Activated CD4-positive, alpha-beta T cell treated with anti-CD3 and anti-CD28 coated beads, Interleukin-2, amount 10 ng/mL, durations not matched to agents 7 days and 5 days (primary cell): Measurements from ENCODE around the gene CLDN14. TPM values are rescaled to one million over a fixed set of nuclear protein-coding genes. Genes with fewer than 3 reads are reported as not detected.
"Not testable (repeated sequence)": the region's sequence is repeated elsewhere in the genome, so short reads cannot be mapped to it uniquely, and the experiment has no call there.

Experiments used
- CTCF ChIA-PET: fragments of 350-600 bp; sonication (Branson Sonifier 250); formaldehyde crosslinking; loops from one replicate; lab custom pipeline; 2021; ENCODE audit warnings: antibody characterized with exemption; lab: Charles Lee
- POLR2A ChIA-PET: fragments of 350-600 bp; sonication (Branson Sonifier 250); formaldehyde crosslinking; loops from one replicate; lab custom pipeline; 2021; ENCODE audit warnings: antibody characterized with exemption; lab: Charles Lee
- DNase-seq: peaks from one replicate; pipeline ENCODE4 v3.0.0-alpha.2; 2020
- H3K27ac Mint-ChIP-seq: one replicate; pipeline ENCODE4 v1.8.0; 2021; ENCODE audit warnings: mild to moderate bottlenecking, moderate library complexity, mixed read lengths
- H3K27me3 Mint-ChIP-seq: one replicate; pipeline ENCODE4 v1.8.0; 2021; ENCODE audit warnings: mixed read lengths
- H3K36me3 Mint-ChIP-seq: one replicate; pipeline ENCODE4 v1.8.0; 2021; ENCODE audit warnings: low read depth, mixed read lengths
- H3K4me1 Mint-ChIP-seq: one replicate; pipeline ENCODE4 v1.8.0; 2021; ENCODE audit warnings: mixed read lengths
- H3K4me3 Mint-ChIP-seq: one replicate; pipeline ENCODE4 v1.8.0; 2021; ENCODE audit warnings: mild to moderate bottlenecking, moderate library complexity, mixed read lengths
- H3K9me3 Mint-ChIP-seq: one replicate; pipeline ENCODE4 v1.8.0; 2021; ENCODE audit warnings: mixed read lengths
- total RNA-seq, 2 experiments: library from RNA; stranded (reverse); gene quantifications; one replicate each; pipeline ENCODE4 v1.2.3, GENCODE V29; 2021

CLDN14 gene
- total RNA-seq, 2 experiments from 2014 or later: not detected

- CTCF ChIA-PET, H3K9me3 Mint-ChIP-seq, H3K36me3 Mint-ChIP-seq, DNase-seq, H3K27me3 Mint-ChIP-seq, POLR2A ChIA-PET, H3K4me3 Mint-ChIP-seq, H3K27ac Mint-ChIP-seq, H3K4me1 Mint-ChIP-seq: not testable (repeated sequence)
Observed at GRCh38 chr21:36476541-36476940, 3.4 kb downstream of the CLDN14 start.

- Mint-ChIP-seq H3K27ac (no peak overlapping the region), H3K4me3 (no peak overlapping the region), H3K36me3 (no peaks in the 10 kb centered on the region), H3K4me1 (no peaks in the 10 kb centered on the region), H3K27me3 (peaks cover 4% of the 10 kb centered on the region), H3K9me3 (no peaks in the 10 kb centered on the region)
- POLR2A ChIA-PET: no interaction called here
- DNase-seq: no peak
- CTCF ChIA-PET: no interaction called here
Observed at GRCh38 chr21:36474591-36474990, 5.3 kb downstream of the CLDN14 start.

- no peaks in the 10 kb centered on the region for H3K4me1 Mint-ChIP-seq
- no peaks in the 10 kb centered on the region for H3K36me3 Mint-ChIP-seq
- POLR2A ChIA-PET: no interaction called here
- DNase-seq: no peak
- peaks cover 4% of the 10 kb centered on the region for H3K27me3 Mint-ChIP-seq
- CTCF ChIA-PET: no interaction called here
- H3K27ac Mint-ChIP-seq: no peak overlapping the region
- H3K4me3 Mint-ChIP-seq: no peak overlapping the region
- no peaks in the 10 kb centered on the region for H3K9me3 Mint-ChIP-seq
Observed at GRCh38 chr21:36473203-36473602, 6.7 kb downstream of the CLDN14 start.

- no peaks in the 10 kb centered on the region for H3K4me1 Mint-ChIP-seq
- no peaks in the 10 kb centered on the region for H3K9me3 Mint-ChIP-seq
- ChIA-PET CTCF (interaction anchor here (0.9 kb wide), 1 partner anchor 17 kb away, joined by 3 read pairs; no protein-coding TSS in a partner anchor), POLR2A (no interaction called here)
- DNase-seq: no peak
- H3K36me3 Mint-ChIP-seq: no peaks in the 10 kb centered on the region
- peaks cover 4% of the 10 kb centered on the region for H3K27me3 Mint-ChIP-seq
- no peak overlapping the region for H3K4me3 Mint-ChIP-seq
- no peak overlapping the region for H3K27ac Mint-ChIP-seq
Observed at GRCh38 chr21:36472377-36472776, 7.5 kb downstream of the CLDN14 start.

- DNase-seq: no peak
- ChIA-PET CTCF (no interaction called here), POLR2A (no interaction called here)
- Mint-ChIP-seq H3K36me3 (no peaks in the 10 kb centered on the region), H3K27ac (no peak overlapping the region), H3K4me3 (no peak overlapping the region), H3K9me3 (no peaks in the 10 kb centered on the region), H3K4me1 (no peaks in the 10 kb centered on the region), H3K27me3 (peaks cover 4% of the 10 kb centered on the region)
Observed at GRCh38 chr21:36471254-36471723, 8.6 kb downstream of the CLDN14 start.

- ChIA-PET POLR2A (no interaction called here), CTCF (interaction anchor here (0.8 kb wide), 1 partner anchor 97 kb away, joined by 3 read pairs; no protein-coding TSS in a partner anchor)
- DNase-seq: no peak
- Mint-ChIP-seq H3K9me3 (no peaks in the 10 kb centered on the region), H3K27ac (no peak overlapping the region), H3K36me3 (no peaks in the 10 kb centered on the region), H3K4me1 (no peaks in the 10 kb centered on the region), H3K27me3 (peaks cover 4% of the 10 kb centered on the region), H3K4me3 (no peak overlapping the region)
Observed at GRCh38 chr21:36470294-36470693, 9.6 kb downstream of the CLDN14 start.

GRCh38 chr21:36466061-36466511 is 13.8 kb downstream of the CLDN14 start:
- POLR2A ChIA-PET: no interaction called here
- no peaks in the 10 kb centered on the region for H3K36me3 Mint-ChIP-seq
- no peak for DNase-seq
- H3K27ac Mint-ChIP-seq: no peak overlapping the region
- CTCF ChIA-PET: no interaction called here
- no peaks in the 10 kb centered on the region for H3K4me1 Mint-ChIP-seq
- H3K27me3 Mint-ChIP-seq: no peaks in the 10 kb centered on the region
- no peaks in the 10 kb centered on the region for H3K9me3 Mint-ChIP-seq
- H3K4me3 Mint-ChIP-seq: no peak overlapping the region

- DNase-seq: no peak
- CTCF ChIA-PET: no interaction called here
- POLR2A ChIA-PET: no interaction called here
- no peaks in the 10 kb centered on the region for H3K4me1 Mint-ChIP-seq
- H3K9me3 Mint-ChIP-seq: no peaks in the 10 kb centered on the region
- H3K4me3 Mint-ChIP-seq: no peak overlapping the region
- no peak overlapping the region for H3K27ac Mint-ChIP-seq
- no peaks in the 10 kb centered on the region for H3K27me3 Mint-ChIP-seq
- H3K36me3 Mint-ChIP-seq: no peaks in the 10 kb centered on the region
Observed at GRCh38 chr21:36465478-36465877, 14.4 kb downstream of the CLDN14 start.

- DNase-seq: no peak
- POLR2A ChIA-PET: no interaction called here
- CTCF ChIA-PET: no interaction called here
Observed at GRCh38 chr21:36464590-36464989, 15.3 kb downstream of the CLDN14 start.

GRCh38 chr21:36463991-36464390 is 15.9 kb downstream of the CLDN14 start:
- Mint-ChIP-seq H3K36me3 (no peaks in the 10 kb centered on the region), H3K9me3 (no peaks in the 10 kb centered on the region), H3K4me3 (no peak overlapping the region), H3K27me3 (no peaks in the 10 kb centered on the region), H3K27ac (no peak overlapping the region), H3K4me1 (no peaks in the 10 kb centered on the region)
- ChIA-PET CTCF (no interaction called here), POLR2A (no interaction called here)
- DNase-seq: no peak

More at GRCh38 chr21:36464590-36464989, 15.3 kb downstream of the CLDN14 start:
- Mint-ChIP-seq H3K27ac (no peak overlapping the region), H3K9me3 (no peaks in the 10 kb centered on the region), H3K36me3 (no peaks in the 10 kb centered on the region), H3K27me3 (no peaks in the 10 kb centered on the region), H3K4me1 (no peaks in the 10 kb centered on the region), H3K4me3 (no peak overlapping the region)

GRCh38 chr21:36463204-36463603 is 16.7 kb downstream of the CLDN14 start:
- no peak for DNase-seq
- Mint-ChIP-seq H3K36me3 (no peaks in the 10 kb centered on the region), H3K4me1 (no peaks in the 10 kb centered on the region), H3K27me3 (no peaks in the 10 kb centered on the region), H3K9me3 (no peaks in the 10 kb centered on the region), H3K27ac (no peak overlapping the region), H3K4me3 (no peak overlapping the region)
- POLR2A ChIA-PET: no interaction called here
- CTCF ChIA-PET: no interaction called here

- H3K4me3 Mint-ChIP-seq: no peak overlapping the region
- CTCF ChIA-PET: no interaction called here
- POLR2A ChIA-PET: no interaction called here
- H3K27ac Mint-ChIP-seq: no peak overlapping the region
- H3K36me3 Mint-ChIP-seq: no peaks in the 10 kb centered on the region
- no peak for DNase-seq
- H3K9me3 Mint-ChIP-seq: no peaks in the 10 kb centered on the region
- H3K4me1 Mint-ChIP-seq: no peaks in the 10 kb centered on the region
- no peaks in the 10 kb centered on the region for H3K27me3 Mint-ChIP-seq
Observed at GRCh38 chr21:36461918-36462486, 17.9 kb downstream of the CLDN14 start.

GRCh38 chr21:36461277-36461917 is 18.5 kb downstream of the CLDN14 start:
- Mint-ChIP-seq H3K4me3 (no peak overlapping the region), H3K27ac (no peak overlapping the region), H3K9me3 (no peaks in the 10 kb centered on the region), H3K4me1 (no peaks in the 10 kb centered on the region), H3K36me3 (no peaks in the 10 kb centered on the region), H3K27me3 (no peaks in the 10 kb centered on the region)
- CTCF ChIA-PET: no interaction called here
- POLR2A ChIA-PET: no interaction called here
- no peak for DNase-seq
